Stromal cell of bone marrow (primary cell): ENCODE results near the gene RASA2.
A peak's percentile ranks its signal among the peaks of the same experiment; 100 is the strongest.
"Not testable (repeated sequence)": the region's sequence is repeated elsewhere in the genome, so short reads cannot be mapped to it uniquely, and the experiment has no call there.

Source experiments
- DNase-seq: peaks from one replicate; pipeline ENCODE4 v3.0.0-alpha.2; 2012; ENCODE audit warnings: low read depth

RASA2 gene

DNA sequence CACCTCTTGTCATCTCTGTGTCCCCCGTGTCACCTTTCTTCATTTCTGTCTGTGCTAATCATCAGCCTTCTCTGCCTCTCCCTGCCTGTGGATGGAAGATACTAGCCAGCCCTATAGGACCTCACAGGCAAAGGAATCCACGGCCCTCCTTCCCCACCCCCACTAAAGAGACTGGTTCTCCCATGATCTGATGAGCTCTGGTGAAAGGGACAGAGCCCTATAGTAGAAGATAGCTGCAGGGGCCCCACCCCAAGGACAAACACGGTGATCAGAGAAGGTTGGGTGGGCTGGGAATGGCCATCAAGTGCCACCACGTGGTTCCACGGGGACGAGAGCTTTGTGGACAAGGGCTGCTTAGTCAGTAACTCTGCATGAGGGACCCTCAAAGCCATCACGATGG lies 27.8 kb upstream of the RASA2 start:
- no peak for DNase-seq

DNA sequence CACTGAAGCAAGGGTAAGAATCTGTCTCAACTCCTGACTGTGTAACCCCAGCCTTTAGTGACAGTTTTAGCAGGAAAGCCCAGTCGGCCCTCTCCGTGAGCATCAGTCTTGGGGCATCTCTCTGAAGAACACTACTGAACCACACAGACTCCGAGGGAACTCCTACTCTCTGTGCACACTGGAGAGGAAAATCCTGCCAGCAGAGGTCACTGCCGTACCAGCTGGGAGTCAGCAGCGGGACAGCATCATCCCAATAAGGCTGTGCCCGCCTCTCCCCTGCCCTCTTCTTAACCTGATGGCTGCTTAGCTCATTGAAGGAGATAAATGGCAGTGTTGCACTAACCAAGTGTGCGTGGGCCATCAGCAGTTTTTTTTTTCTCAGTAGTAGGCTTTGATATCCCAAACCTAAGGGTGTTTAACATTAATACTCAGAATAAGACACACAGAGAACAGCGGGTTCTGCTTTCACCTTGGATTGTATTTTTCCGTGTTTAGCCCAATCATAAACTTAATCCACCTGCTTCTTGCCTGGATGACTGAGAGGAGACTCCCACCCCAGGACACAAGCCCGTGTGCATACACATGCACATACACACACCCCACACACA lies 26.6 kb upstream of the RASA2 start:
- DNase-seq: peak; percentile 80

DNA sequence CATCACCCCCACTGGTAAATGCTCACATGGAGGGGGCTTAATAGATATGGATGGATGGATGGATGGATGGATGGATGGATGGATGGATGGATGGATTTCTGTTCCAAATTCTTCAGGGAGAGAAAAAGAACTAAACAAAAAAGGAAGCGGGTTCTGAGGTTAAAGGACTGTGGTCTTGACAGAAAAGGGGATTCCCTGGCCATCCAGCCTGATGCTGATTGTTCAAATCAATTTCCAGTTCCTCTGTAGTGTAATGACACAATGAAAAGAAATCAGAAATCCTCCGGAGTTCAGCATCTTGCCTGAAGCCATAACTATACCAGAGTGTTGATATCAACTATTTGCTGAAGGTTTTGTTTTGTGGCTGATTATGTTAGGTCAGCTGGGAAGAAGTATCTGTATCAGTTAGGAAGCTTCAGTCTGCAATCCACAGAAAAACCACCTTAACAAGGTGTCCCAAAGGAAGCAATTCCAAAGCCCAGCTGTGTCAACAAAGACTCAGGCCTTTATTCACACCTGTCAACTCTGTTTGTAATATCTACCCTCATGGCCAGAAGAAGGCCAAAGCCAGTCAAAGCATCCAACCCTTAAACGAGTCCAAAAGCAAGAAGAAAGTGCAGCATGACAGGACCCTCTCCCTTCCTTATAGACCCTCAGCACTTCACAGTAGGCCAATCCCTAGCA lies 24.5 kb upstream of the RASA2 start:
- no peak for DNase-seq

DNA sequence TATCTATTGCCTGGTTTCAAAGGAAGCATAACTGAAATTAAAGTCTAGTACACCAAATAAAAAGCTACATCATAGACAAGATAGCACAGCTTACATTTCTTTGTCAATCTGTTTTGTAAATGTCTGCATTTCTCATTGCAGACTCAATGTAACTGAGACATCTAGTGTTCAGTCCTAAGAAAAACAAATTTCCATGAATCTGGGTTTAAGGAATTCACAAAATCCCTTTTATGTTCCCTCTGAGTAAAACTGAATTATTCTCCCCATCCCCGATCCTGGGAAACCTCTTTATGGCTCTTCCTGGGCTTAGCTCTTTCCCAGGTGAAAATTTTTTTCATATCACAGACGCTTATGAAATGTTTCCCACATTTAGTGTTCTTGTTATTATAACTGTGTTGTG lies 21.6 kb upstream of the RASA2 start:
- no peak for DNase-seq

DNA sequence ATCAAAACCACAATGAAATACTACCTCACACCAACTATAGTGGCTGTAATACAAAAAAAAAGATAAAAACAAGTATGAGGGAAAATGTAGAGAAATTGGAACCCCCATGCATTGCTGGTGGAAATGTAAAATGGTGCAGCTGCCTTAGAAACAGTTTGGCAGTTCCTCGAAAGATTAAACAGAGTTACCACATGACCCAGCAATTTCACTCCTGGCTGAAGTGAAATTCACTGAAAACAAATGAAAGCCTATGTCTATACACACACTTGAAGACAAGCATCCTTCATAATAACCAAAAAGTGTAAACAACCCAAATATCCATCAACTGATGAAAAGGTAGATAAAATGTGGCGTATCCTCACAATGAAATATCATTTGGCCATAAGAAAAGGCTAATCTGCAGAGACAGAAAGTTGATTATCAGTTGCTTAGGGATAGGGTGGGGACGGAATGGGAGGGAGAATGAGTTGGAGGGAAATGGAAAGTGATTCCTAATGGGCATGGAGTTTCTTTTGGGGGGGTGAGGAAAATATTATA lies 20.1 kb upstream of the RASA2 start:
- no peak for DNase-seq

DNA sequence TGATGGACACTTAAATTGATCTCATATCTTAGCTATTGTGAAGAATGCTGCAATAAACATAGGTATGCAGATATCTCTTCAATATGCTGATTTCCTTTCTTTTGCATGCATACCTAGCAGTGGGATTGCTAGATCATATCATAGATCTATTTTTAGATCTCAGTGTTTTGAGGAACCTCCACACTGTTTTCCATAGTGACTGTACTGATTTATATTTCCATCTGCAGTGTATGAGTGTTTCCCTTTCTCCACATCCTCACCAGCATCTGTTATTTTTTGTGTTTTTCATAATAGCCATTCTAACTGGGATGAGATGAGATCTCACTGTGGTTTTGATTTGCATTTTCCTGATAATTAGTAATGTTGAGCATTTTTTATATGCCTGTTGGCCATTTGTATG lies 17.1 kb upstream of the RASA2 start:
- no peak for DNase-seq

DNA sequence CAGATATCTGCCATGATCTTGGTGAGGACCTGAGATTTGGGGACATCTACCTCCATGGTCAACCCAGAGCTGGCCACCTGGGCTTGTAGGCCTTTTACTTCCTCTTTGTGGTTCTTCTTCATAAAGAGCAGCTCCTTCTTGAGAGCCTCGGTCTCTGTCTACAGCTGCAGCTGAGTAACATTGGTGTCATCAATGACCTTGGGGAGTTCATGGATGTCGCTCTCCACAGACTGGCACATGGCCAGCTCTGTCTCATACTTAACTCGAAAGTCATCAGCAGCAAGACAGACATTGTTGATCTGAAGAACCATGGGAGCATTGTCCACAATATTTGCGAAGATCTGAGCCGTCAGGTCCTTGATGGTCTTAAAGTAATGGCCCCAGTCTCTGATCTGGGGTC lies 15.7 kb upstream of the RASA2 start:
- no peak for DNase-seq

DNA sequence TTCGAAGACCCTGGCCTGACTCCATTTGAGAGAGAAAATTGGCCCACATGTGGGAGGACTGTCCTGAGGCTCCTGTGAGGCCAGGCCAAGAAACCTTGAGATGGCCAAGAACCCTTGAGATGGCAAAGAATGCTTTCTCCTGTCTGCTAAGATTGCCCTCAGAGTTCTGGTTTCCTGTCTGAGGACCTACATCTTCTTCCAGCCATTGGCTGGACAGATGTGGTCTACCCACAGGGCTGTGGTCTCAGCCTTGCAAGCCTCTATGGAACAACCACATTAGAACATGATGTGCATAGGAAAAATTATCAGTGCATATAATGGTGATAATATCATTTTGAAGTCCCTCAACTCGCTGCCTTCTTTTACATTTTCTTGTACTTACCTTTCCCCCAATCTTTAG lies 10.8 kb upstream of the RASA2 start:
- no peak for DNase-seq

DNA sequence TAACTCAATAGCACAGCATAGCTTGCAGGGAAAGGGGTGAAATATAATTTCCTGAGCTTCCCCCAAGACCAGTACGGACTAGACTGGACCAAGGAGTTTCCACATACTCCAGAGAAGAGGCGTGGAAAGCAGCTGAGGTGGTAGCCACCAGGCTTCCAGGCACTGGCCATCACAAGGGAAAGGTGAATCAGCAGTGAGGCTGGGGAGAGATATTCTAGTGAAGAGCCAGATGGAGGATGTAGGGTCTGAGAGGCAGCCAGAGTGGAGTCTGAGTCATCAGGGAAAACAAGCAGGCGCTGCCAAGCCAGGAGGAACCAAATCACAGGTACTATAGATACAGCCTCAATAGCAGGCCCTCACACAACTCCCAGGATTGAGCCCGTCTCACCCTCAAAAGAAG lies 9.6 kb upstream of the RASA2 start:
- peak; percentile 33 for DNase-seq

DNA sequence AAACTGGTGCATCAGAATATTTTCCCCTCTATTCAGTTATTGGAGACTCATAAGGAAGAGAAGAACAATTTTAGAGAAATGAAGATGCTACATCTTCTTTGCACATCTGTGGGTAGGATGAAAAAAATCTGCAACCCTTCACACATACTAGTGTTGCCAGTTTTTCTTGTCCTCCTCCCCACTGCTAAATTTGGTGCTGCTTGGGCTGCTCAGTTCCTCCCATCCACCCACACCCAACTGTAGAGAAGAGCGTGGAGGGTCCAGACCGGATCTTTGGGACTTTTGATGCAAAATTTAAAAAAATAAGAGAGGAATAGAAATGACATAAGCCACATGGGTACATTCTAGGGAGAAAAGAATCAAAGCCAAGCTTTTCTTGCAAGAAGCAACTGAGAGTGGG lies 8.7 kb upstream of the RASA2 start:
- DNase-seq: no peak

DNA sequence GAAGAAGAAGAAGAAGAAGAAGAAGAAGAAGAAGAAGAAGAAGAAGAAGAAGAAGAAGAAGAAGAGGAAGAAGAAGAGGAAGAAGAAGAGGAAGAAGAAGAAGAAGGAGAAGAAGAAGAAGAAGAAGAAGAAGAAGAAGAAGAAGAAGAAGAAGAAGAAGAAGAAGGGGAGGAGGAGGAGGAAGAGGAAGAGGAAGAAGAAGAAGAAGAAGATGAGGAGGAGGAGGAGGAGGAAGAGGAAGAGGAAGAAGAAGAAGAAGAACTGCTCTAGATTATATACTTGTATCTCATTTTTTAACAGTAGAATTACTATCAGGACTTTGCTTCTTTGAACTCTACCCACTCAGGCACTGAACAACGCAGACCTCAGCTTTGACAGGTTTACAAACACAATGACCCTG lies 8.0 kb upstream of the RASA2 start:
- not testable (repeated sequence) for DNase-seq

DNA sequence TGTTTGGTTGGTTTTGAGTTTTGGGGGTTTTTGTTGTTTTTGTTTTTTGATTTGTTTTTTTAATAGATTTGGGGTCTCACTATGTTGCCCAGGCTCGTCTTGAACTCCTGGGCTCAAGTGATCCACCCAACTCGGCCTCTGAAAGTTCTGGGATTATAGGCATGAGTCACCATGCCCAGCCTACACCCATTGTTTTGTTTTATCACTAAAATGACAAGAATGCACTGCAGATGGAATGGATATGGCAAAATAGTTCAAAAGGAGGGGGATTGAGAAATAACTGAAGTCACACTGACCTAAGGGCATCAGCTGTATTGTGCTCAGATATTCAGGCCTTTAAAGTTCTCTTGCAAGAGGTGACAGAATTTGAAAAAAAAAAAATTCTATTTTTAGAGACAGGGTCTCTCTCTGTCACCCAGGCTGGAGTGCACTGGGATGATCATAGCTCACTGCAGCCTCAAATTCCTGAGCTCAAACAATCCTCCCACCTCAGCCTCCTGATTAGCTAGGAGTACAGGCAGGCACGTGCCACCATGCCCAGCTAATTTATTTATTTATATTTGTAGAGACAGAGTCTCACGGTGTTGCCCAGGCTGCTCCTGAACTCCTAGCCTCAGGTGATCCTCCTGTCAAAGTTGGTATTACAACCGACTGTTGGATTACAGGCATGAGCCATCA lies 4.4 kb upstream of the RASA2 start:
- peak; percentile 54 for DNase-seq

DNA sequence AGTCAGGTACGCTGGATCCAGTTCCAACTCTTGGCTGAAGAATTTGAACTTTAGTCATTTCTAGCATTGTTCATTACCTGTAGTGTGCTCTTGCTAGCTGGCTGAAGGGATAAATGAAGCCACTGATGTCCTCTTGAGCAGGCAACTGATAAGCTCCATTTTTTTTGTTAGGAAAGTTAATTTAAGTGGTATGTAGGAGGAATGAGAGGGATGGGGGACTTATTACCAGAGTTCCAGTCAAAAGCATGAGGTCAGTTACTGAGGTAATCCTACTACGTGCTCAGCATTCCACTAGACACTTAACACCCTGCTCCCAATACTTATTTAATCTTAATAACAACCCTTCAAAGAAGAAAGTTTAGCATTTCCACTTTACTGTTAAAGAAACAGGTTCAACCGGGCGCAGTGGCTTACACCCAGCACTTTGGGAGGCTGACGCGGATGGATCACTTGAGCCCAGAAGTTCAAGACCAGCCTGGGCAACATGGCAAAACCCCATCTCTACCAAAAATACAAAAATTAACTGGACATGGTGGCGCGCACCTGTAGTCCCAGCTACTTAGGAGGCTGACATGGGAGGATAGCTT lies 2.0 kb upstream of the RASA2 start:
- no peak for DNase-seq

DNA sequence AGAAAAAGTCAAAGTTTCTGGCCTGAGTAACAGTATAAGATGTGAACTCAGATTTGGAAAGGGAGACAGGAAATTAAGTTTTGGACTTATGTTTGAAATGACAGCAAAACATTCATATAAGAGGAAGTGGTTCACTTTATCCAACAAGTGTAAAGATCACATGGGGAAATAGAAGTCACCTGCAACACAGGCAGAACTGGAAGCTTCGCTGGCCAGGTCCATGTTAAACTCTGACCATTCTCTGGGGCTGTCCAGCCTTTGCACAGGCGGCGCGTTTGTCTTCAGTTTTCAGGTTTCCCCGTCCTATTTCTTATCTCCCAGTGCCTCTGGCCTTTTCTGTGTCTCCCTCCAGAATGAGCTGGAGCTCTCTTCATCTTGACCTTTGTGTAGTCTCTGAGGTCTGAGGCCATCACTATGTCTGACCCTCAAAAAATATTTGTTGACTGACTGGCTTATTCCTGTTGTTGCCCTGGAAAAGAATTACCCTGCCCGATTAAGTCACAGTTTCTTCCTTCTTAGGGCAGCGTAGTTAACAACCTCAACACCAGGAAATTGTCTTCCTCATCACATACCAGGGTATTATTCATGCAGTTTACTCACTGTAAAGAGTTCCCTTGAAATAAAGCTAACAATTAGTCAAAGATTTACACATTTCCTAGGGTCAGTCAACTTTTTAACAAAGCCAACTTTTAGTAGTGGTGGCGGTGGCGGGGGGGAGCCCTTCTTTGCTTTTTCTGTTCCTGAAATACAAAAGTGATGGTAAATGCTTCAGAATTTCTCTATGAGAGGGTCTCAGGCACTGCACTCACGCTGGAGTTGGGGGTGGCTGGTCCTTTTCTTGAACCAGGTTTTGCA lies 959 bp upstream of the RASA2 start:
- peak; percentile 57 for DNase-seq

DNA sequence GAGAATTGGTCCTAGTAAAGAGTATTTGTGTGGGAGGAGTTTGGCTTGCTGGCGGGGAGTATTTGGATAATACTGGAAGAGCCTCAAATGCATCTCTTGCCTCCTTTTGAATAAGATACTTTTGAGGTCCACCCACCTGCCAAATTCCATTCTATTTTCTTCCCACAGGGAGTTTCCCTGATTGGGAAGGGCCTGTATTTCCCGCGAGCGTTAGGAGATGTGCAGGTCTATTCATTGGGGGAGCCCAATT lies 406 bp upstream of the RASA2 start:
- DNase-seq: no peak

DNA sequence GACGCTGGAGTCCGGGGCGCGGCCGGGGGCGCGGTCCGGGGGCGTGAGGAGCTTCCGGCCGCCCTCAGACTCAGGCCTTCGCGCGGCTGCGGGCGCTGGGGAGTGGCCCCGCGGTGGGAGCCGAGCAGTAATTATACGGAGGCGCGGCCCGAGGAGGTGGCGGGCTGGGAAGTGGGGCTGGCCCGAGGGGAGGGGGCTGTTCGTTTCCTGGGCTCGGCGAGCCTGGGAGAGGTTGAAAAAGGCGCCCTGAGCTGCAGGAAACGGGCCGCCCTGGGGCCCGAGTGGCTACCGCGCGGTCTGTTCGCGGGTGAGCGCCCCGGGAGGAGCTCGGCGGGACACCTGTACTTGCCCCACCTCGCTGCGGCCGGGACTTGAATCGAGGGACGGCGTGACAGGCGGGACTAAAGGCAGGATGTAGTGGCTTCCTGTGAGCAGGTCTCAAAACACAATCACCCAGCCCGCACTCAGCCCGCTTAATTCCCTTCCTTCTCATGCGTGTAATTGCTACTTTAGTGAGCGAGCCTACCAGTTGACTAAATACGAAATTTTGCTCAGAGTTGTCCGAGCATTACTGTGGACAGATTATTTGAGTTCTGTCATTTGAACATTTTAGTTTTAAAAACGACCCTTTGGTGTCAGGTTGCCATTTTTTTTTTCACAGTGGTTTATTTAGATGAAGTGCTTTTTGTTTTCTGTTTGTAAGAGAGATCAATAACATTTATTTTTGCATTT lies 860 bp downstream of the RASA2 start:
- no peak for DNase-seq

DNA sequence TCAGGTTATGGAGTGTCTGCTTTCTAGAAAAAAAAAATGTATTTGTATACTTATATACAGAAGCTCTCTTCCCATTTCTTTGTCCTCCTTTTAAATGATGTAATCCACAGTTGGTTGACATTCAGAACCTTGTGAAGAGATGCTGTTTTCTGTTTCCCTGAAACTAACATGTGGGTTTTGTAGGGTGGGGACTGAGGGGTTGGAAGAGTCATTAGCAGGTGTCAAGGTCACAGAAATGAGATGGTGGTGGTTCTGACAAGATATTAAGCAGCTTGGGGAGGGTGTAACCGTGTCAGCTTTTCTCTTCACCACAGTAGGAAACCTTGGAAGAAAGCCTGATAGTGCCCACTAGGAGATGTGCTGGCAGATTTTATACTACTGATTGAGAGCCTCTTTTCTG lies 2.4 kb downstream of the RASA2 start:
- DNase-seq: no peak

DNA sequence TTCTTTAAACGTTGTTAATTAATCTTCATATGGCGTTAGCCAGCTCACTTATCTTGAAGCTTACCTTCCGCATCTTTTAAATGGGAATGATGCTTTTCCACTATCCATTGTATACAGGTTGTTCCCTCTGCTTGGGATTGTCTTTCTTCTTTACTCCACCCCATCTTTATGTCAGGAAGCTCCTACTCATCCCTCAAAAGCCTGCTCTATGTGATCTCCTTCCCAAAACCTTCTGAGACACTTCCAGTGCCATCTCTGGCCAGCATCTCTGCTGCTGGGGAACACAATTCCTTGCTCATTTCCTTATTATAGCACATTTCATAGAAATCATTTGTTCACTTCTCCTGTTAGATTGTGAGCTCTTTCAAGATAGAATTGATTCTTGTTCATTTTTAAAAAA lies 4.3 kb downstream of the RASA2 start:
- DNase-seq: no peak

DNA sequence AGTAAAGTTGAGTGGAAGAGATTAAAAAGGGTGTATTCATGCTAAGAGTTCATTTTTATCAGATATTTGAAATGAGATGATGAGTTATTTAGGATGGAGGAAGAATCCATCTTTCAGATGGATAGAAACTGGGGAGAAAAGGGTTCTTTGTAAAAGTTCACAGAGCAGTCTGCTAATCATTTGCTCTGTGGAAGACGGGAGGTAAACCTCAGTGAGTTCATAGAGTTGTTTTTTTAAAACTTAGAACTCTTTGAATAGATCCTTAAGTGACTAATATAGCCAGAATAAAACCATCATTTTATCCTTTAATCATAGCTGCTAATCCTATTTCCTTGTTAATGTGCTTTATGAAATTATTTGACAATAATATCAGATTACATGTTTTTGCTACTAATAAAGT lies 5.1 kb downstream of the RASA2 start:
- DNase-seq: no peak

DNA sequence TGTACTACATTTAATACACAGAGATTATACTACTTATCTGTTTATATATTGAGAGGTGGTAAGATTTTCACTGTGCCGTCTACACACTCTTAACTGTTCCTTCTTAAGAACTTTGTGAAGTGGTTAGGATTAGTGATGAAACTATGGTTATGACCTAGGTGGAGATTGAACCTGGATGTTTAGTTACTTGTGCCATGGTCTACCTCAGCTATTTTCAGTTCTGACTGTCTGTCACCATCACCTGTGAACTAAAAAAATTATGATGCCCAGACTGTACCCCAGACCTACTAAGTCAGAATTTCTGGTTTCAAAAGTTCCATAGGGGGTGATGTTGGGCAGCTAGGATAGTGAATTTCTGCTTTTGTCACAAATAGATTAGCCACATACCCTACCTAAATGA lies 6.4 kb downstream of the RASA2 start:
- DNase-seq: no peak

DNA sequence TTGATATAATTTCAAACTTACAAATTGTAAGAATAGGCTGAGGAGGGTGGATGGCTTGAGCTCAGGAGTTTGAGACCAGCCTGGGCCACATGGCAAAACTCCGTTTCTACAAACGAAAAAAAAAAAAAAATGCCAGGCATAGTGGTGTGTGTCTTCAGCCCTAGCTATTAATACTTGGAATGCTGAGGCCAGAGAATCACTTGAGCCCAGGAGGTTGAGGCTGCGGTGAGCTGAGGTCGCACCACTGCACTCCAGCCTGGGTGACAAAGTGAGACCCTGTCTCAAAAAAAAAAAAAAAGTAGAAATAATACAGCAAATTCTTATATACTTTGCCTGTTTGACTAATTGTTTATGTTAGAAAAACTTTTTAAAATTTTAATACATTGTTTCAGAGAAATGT lies 10.8 kb downstream of the RASA2 start:
- DNase-seq: not testable (repeated sequence)
